HL-60 (cell line): ENCODE measurements around the gene DERA.

Experiments
- GABPA ChIP-seq: IDR thresholded peaks from 2 replicates; pipeline ENCODE4 v1.6.1; 2012; ENCODE audit warnings: low read depth
- POLR2AphosphoS5 ChIP-seq: IDR thresholded peaks from 2 replicates; pipeline ENCODE4 v1.6.1; 2012; ENCODE audit warnings: low read depth
- REST ChIP-seq: IDR thresholded peaks from 2 replicates; pipeline ENCODE4 v1.6.1; 2012; ENCODE audit warnings: low read depth; ENCODE audit not compliant: insufficient replicate concordance
- SPI1 ChIP-seq: IDR thresholded peaks from 2 replicates; pipeline ENCODE4 v1.6.1; 2012; ENCODE audit warnings: low read depth, mild to moderate bottlenecking, borderline replicate concordance
- TF ChIP-seq, protein P1 (sequence below): IDR thresholded peaks from one replicate; pipeline ENCODE4 v1.5.1; 2011; ENCODE audit warnings: low read length, control low read depth, inconsistent platforms; ENCODE audit not compliant: insufficient read depth

DNA sequence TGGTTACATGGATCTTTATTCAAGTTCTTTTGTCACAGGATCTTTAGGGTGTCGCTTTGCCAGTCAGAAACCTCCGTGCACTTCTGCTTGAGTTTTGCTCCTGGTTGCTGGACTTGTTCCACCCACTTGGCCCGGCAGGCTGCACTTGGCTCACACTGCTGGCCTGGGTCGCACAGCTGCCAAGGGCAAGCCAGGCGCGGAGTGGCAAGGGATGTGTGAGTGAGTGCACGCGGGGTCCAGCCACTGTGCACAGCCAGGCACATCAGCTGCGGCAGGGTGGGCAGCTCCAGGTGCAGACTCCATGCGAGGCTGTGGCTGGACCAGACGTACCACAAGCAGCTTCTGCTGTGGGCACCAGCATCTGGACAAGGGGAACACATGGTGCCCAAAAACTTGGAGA lies 76.6 kb downstream of the DERA start:
- TF ChIP-seq REST (no peak), POLR2AphosphoS5 (no peak), SPI1 (no peak), GABPA (no peak)
- TF ChIP-seq, protein P1, sequence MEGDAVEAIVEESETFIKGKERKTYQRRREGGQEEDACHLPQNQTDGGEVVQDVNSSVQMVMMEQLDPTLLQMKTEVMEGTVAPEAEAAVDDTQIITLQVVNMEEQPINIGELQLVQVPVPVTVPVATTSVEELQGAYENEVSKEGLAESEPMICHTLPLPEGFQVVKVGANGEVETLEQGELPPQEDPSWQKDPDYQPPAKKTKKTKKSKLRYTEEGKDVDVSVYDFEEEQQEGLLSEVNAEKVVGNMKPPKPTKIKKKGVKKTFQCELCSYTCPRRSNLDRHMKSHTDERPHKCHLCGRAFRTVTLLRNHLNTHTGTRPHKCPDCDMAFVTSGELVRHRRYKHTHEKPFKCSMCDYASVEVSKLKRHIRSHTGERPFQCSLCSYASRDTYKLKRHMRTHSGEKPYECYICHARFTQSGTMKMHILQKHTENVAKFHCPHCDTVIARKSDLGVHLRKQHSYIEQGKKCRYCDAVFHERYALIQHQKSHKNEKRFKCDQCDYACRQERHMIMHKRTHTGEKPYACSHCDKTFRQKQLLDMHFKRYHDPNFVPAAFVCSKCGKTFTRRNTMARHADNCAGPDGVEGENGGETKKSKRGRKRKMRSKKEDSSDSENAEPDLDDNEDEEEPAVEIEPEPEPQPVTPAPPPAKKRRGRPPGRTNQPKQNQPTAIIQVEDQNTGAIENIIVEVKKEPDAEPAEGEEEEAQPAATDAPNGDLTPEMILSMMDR, result no peak
